ENCODE data around the gene PPP1R9A.

The PPP1R9A gene

DNA sequence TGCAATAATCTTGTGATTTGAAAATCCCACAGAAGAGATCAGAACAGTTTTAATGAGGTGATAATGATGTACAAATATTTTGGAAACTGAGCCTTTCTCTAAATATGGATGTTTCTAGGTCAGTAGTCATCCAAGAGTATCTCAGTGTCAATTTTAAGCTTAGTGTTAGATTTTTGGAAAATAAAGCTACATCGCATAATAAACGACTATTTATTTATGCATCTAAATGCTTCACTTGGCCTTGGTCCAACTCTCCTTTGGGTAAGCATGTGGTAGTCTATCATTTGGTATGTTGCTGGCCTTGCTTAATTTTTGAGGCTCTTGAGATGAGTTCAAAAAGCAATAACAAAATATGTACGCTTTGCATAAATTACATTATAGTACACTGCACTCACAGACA lies 5.4 kb upstream of the PPP1R9A start:
- DNase-seq (ENCODE audit: insufficient read length, low spot score) (no peak), FAIRE-seq (no peak)
- TF ChIP-seq POLR2A (IDR thresholded peaks at IDR 0.05; ENCODE audit: low read depth, low read length): no peak

DNA sequence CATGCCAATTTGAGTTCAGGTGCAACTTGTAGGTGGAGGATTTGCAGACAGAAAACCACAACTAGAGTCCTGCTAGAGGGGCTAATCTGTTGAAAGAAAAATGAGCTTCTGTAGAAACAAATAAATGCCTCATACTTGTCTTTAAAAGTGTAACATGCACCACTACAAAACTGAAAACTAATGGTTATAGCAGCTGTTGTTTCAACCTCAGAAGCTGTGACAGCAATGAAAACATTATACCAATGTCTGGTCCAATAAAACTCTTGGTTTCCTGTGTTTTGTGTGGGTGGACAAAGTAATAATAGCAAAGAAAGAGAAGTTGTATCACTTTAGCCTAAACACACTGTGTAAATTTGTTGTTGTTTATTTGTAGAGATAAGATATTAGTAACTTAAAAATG lies 3.4 kb upstream of the PPP1R9A start:
- no peak for DNase-seq (ENCODE audit: insufficient read length, low spot score)
- TF ChIP-seq POLR2A (IDR thresholded peaks at IDR 0.05; ENCODE audit: low read depth, low read length): no peak
- FAIRE-seq: no peak

DNA sequence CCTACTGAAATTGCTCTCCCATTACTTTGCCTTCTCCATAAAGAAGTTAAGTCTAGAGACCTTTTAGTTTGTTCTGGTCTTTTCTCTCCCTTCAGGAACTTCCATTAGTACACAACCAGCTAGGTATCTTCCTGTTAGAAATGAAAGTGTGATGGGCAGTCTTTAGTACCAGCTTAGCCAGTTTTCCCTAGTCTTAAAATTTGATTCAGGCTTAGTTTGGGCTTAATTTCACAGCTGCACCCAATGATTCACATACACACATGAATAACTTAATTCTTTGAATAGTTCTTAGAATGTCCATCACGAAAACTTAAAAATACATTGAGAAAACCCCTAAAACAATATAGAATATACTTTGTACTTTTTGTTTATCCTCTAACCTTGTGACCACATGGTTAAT lies 2.4 kb upstream of the PPP1R9A start:
- no peak for TF ChIP-seq POLR2A (IDR thresholded peaks at IDR 0.05; ENCODE audit: low read depth, low read length)
- no peak for FAIRE-seq
- no peak for DNase-seq (ENCODE audit: insufficient read length, low spot score)

DNA sequence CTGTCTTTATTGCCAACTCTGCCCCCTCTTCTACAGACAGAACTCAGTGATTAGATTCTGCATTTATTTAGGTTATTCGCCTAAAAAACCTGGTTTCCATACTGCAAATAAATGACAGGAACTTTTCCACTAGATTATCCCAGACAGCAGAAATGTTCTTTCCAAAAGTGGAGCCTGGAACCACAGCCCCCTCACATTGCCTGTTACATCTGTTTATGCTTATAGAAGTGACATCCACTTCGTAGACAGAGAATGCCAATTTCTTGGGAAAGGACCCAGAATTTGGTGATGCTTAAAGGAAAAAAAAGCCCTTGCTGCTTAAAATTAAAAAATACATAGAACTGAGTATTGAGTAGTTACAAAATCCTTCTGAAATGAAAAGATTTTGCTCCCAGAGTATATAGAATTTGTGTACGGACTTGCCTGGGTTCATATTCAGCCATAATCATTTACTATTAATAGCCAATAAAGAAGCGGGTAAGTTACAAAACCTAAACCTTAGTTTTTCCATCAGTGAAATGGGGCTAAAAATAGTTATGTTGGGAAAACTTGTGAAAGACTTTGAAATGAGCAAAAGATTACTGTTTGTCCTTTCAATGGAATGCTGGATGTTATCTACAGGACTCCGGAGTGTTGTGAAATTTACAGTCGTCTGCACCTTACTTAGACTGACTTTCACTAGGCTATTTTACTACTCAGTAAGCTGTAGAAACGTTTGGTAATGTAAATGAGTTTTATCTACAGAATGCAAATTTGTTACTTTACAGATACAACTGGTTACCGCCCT lies 1.1 kb upstream of the PPP1R9A start:
- no peak for TF ChIP-seq POLR2A (IDR thresholded peaks at IDR 0.05; ENCODE audit: low read depth, low read length)
- FAIRE-seq (no peak), DNase-seq (ENCODE audit: insufficient read length, low spot score) (no peak)

DNA sequence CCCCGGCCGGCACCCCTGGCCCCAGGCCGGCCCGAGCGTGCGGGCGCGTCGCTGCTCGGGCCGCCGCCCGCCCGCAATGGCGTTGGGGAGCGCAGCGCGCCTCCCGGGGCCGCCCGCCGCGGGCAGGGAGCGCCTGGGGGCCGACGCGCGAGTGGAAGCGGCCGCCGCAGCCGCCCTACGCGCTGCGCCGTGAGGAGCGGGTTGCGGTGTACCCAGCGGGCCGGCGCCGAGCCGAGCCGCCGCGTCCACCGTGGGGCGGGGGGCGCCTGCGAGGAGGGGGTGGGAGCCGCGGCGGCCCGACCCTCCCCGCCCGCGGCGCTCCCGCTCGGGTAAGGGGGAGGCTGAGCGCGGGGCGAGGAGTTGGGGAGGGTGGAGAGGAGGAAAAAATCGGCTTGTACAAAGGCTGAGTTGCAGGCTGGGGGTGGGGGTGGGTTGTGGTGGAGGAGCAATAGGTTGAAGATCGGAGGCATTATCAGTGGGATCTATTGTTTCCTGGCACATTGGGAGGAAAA lies 473 bp downstream of the PPP1R9A start:
- FAIRE-seq (no peak), DNase-seq (ENCODE audit: insufficient read length, low spot score) (peak; percentile 30)
- no peak for TF ChIP-seq POLR2A (IDR thresholded peaks at IDR 0.05; ENCODE audit: low read depth, low read length)

DNA sequence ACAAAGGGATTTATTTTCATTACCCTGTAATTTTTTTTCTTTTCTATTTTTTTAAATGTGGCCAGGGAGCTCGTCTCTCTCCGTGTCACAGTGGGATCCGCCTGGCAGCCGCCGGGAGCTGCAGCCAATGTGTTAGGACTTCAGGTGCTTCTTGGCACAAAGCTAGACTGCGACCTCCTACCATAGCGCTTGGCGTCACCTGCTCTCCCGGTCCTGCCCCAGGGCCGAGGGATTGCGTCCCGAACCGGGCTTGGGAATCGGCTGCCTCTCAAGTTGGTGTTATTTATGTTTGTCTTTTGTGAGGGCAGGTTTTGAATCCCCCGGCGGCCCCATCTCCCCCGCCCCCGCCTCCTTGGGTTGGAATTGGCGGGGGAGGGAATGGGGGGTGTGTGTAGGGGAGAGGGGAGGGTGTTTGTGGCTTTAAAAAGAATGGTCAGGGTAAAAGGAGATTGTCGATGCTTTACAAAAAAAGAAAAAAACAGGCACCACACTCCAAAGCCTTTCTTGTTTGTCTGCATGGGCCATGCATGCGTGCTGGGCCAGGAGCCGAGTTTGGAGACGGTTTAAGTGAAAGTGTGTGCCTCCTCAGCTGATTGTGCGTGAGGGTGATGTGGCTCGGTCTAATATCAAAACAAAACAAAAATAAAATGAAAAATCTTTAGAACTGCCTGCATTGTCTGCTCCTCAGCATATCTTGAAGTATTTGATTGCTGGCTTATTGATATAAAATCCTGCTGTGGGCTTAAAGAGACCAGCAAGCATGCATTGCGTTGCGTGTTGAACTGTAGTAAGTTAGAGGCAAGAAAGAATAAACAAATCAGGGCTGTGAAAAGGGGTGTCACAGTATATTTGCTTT lies 1.2 kb downstream of the PPP1R9A start:
- DNase-seq (ENCODE audit: insufficient read length, low spot score) (peak; percentile 18), FAIRE-seq (peak; percentile 62)
- TF ChIP-seq POLR2A (IDR thresholded peaks at IDR 0.05; ENCODE audit: low read depth, low read length): no peak

DNA sequence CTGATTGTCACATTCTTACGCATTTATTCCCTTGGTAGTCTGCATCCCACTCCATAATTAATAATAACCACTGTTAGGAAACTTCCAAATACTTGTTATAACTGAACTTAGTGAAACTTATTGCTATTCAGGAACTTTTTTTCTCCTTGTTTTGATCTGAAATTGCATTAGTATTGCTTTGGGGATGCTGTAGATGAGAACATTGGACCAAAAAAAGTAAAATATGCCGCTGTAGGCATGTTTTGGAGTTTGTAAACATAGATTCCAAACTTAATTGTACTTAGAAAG lies 1.7 kb downstream of the PPP1R9A start:
- FAIRE-seq: no peak

DNA sequence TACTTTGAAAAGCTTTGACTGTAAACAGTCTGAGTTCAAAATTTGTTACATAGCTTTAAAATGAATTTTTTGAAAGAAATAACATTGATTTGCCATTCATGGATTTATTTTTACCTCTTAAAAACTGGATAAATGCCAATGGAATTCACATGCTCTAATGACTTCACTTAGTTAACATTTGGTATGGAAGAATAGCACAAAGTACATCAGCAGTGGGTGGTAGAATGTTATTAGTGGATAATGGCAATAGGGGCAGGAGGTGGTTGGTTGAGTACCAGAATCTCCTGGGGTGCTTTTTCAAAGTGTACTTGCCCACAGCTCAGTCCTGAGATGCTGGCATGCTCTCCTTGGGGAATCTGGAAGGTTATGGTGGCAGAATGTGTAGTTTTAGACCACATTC lies 4.7 kb downstream of the PPP1R9A start:
- TF ChIP-seq POLR2A (IDR thresholded peaks at IDR 0.05; ENCODE audit: low read depth, low read length): no peak
- FAIRE-seq (no peak), DNase-seq (ENCODE audit: insufficient read length, low spot score) (no peak)

More for the DNA sequence above, 1.7 kb downstream of the PPP1R9A start:
- no peak for DNase-seq (ENCODE audit: insufficient read length, low spot score)
- no peak for TF ChIP-seq POLR2A (IDR thresholded peaks at IDR 0.05; ENCODE audit: low read depth, low read length)

DNA sequence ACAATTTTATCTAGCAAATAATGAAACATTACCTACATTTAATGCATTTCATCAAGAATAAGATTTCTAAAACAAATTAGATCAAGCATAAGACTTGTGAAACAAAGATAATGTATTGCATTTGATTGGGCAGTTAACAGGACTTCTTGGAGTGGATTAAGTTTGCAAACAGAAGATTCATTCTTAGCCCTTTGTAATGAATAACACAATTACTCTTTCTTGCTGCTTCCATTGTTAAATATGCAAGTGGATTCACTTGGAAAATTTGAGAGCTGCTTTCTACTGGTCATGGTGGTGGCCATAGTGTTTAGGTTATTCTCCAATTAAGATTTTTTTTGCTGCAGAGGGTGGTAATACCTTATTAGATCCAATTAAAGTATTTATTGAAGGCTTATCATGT lies 6.0 kb downstream of the PPP1R9A start:
- DNase-seq (ENCODE audit: insufficient read length, low spot score) (no peak), FAIRE-seq (no peak)
- no peak for TF ChIP-seq POLR2A (IDR thresholded peaks at IDR 0.05; ENCODE audit: low read depth, low read length)

DNA sequence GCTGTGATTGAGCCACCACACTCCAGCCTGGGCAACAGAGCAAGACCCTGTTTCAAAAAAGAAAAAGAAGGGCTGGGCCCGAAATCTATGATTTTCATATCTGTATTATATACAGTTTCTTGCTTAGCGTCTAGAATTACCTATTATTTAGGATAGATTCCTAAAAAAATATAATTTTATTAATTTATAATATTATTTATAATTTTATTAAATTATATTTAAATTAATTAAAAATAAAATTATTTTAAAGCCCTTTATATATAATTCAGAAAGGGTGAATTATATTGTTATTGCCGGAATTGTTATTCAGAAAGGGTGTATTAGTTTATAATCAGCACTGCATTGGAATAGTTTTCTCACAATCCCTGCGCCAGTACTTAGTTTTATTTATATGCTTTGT lies 14.5 kb downstream of the PPP1R9A start:
- FAIRE-seq: no peak
- DNase-seq (ENCODE audit: insufficient read length, low spot score): no peak
- TF ChIP-seq POLR2A (IDR thresholded peaks at IDR 0.05; ENCODE audit: low read depth, low read length): no peak

DNA sequence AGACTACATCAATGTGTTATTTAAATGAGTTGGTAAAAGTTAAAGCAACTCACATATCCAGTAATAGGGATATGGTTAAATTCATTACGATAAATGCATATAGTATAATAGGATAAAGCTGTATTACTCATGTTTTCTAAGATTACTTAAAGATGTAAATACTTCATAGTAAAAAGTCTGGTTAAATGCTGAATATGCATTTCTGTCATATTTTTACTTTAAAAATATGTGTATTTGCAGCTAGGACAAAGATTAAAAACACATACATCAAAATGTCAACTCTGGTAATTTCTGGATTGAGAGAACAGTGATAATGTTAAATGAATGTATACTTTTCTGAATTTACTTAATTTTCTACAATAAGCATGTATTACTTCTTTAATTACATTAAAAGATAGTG lies 15.1 kb downstream of the PPP1R9A start:
- DNase-seq (ENCODE audit: insufficient read length, low spot score) (no peak), FAIRE-seq (no peak)
- TF ChIP-seq POLR2A (IDR thresholded peaks at IDR 0.05; ENCODE audit: low read depth, low read length): no peak

DNA sequence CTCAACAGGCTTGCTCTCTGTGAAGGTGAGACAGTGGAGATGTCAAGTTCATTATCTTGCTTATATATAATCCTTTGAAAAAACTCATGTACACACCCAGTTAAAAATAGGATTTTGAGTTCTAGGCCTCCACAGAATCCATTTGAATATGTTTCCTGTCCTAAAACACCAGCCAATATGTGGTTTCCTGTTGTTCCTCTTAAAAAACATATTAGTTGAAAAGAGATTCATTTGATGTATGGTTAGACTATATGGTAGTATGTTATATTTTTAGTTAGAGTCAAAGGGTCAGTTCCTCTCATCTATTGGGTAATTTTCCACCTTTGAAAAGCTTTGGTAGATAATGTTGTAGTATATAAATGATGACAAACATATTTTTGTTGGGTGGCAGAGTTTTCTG lies 16.0 kb downstream of the PPP1R9A start:
- no peak for TF ChIP-seq POLR2A (IDR thresholded peaks at IDR 0.05; ENCODE audit: low read depth, low read length)
- FAIRE-seq: no peak

DNA sequence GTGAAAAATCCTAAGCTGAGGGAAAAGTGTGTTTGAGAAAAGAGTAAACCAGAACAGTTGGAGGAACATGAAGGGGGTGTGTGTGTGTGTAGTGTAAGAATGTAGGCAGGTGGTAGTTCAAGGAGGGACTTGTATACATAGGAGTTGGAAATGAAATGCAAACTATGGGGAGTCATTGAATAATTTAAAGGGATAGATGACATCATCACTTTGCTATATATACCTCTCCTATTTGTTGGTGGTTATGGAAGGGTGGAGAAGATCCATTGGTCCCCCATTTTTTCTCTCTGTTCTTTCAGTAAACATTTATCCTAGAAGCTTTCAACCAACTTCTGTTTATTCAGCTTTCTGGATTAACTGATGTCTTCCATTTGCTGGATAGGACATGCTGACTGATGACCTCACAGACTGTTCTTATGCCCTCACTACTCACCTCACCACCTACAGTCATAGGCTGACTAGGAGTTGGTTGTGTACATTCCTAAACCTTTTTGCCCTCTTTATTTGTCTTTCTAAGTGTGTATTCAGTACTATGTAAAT lies 20.8 kb downstream of the PPP1R9A start:
- DNase-seq (ENCODE audit: insufficient read length, low spot score) (no peak), FAIRE-seq (no peak)
- TF ChIP-seq POLR2A (IDR thresholded peaks at IDR 0.05; ENCODE audit: low read depth, low read length): no peak

More for the DNA sequence above, 16.0 kb downstream of the PPP1R9A start:
- DNase-seq (ENCODE audit: insufficient read length, low spot score): no peak

DNA sequence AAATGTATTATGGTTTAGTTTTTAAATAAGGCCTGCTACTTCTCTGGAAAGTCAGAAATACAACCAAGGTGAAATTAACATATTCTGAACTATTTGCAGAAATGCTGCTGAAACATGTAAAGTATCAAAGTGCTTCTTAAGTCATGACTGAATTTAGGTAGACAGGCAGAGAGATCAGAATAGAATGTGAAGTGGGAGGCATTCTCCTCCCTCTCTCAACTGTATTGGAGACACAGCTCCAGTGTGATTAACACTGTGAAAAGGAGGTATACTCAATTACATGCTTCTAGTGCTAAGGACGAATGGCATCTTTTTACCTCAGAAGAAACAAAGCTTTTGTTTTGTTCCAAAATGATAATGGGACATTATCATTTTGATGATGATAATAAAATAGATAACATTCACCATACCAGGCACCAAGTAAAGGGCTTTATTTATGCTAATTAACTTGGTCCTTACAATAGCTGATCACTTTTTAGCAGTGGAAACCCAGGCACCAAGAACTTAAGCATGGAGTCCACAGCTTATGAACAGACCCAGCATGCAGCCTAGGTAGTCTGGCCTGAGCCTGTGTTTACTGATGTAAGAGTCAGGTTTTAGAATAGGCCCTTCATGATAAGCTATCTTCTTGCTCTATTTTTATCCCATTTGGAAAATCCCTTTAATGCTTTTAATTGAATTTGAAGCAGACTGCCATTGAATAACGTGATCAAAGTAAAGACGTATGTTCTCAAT lies 26.0 kb downstream of the PPP1R9A start:
- no peak for FAIRE-seq
- no peak for DNase-seq (ENCODE audit: insufficient read length, low spot score)
- TF ChIP-seq POLR2A (IDR thresholded peaks at IDR 0.05; ENCODE audit: low read depth, low read length): no peak
